Keratinocyte (primary cell): Measurements from ENCODE around the gene ABO. TPM values are rescaled to one million over a fixed set of nuclear protein-coding genes. Genes with fewer than 3 reads are reported as not detected.
"Not testable (repeated sequence)": the region's sequence is repeated elsewhere in the genome, so short reads cannot be mapped to it uniquely, and the experiment has no call there.

Experiments used
- DNase-seq: peaks from one replicate; pipeline ENCODE4 v3.0.0-alpha.2; 2011; ENCODE audit warnings: low read depth, missing footprints, low spot score
- FAIRE-seq: peaks from 2 replicates; lab custom pipeline; 2011; peaks lifted over from hg19 to GRCh38; lab: Jason Lieb, UNC
- H2AFZ ChIP-seq: 2 replicates; pipeline ENCODE4 v1.6.0; 2012; ENCODE audit warnings: low read length, control low read depth, inconsistent platforms; ENCODE audit not compliant: control insufficient read depth
- H3K27ac ChIP-seq: 2 replicates; pipeline ENCODE4 v1.5.1; 2011; ENCODE audit warnings: low read length; ENCODE audit not compliant: control insufficient read depth, insufficient read depth
- H3K27me3 ChIP-seq: 3 replicates; pipeline ENCODE4 v1.6.0; 2011; ENCODE audit warnings: low read length; ENCODE audit not compliant: control insufficient read depth, insufficient read depth; ENCODE audit errors: extremely low read depth
- H3K36me3 ChIP-seq, 2 experiments: 2 replicates in 1 of 2; 3 replicates in 1 of 2; pipeline ENCODE4 v1.5.1; 2011; ENCODE audit warnings: low read length in 2 of 2, mild to moderate bottlenecking in 1 of 2; ENCODE audit not compliant: control insufficient read depth in 2 of 2, insufficient read depth in 2 of 2; ENCODE audit errors: extremely low read depth in 1 of 2
- H3K4me1 ChIP-seq: 3 replicates; pipeline ENCODE4 v1.5.1; 2011; ENCODE audit warnings: low read length; ENCODE audit not compliant: control insufficient read depth, insufficient read depth; ENCODE audit errors: extremely low read depth
- H3K4me2 ChIP-seq: 3 replicates; pipeline ENCODE4 v1.6.0; 2011; ENCODE audit warnings: low read depth, low read length; ENCODE audit not compliant: control insufficient read depth, insufficient read depth; ENCODE audit errors: extremely low read depth
- H3K4me3 ChIP-seq, 3 experiments: fragments of 200-600 bp in 1 of 3; sonication (generic) in 1 of 3; 2 replicates in 2 of 3; 3 replicates in 1 of 3; pipeline ENCODE4 v1.5.1; 2011 to 2016; ENCODE audit warnings: low read length in 3 of 3, mild to moderate bottlenecking in 3 of 3, control low read depth in 2 of 3, inconsistent platforms in 1 of 3, low read depth in 1 of 3, mixed read lengths in 1 of 3, mixed run types in 1 of 3, moderate library complexity in 1 of 3; ENCODE audit not compliant: control insufficient read depth in 2 of 3, insufficient read depth in 2 of 3; ENCODE audit errors: extremely low read depth in 1 of 3
- H3K79me2 ChIP-seq: 2 replicates; pipeline ENCODE4 v1.6.0; 2012; ENCODE audit warnings: low read length; ENCODE audit not compliant: control insufficient read depth, insufficient read depth
- H3K9ac ChIP-seq: 3 replicates; pipeline ENCODE4 v1.6.0; 2011; ENCODE audit warnings: low read length; ENCODE audit not compliant: control insufficient read depth, insufficient read depth; ENCODE audit errors: extremely low read depth
- H3K9me1 ChIP-seq: 3 replicates; pipeline ENCODE4 v1.6.0; 2011; ENCODE audit warnings: low read length; ENCODE audit not compliant: control insufficient read depth, insufficient read depth; ENCODE audit errors: extremely low read depth
- H3K9me3 ChIP-seq: 2 replicates; pipeline ENCODE4 v1.5.1; 2012; ENCODE audit warnings: low read depth, low read length; ENCODE audit not compliant: control insufficient read depth
- H4K20me1 ChIP-seq: 3 replicates; pipeline ENCODE4 v1.6.0; 2011; ENCODE audit warnings: low read length; ENCODE audit not compliant: control insufficient read depth, insufficient read depth; ENCODE audit errors: extremely low read depth
- EZH2 ChIP-seq: IDR thresholded peaks from one replicate; pipeline ENCODE4 v1.6.1; 2012; ENCODE audit warnings: inconsistent platforms, mild to moderate bottlenecking, low read length, moderate library complexity
- dilution Hi-C: fragments of 300-500 bp; cut with MboI; formaldehyde crosslinking; loops from one replicate; pipeline ENCODE4 v1.7.0; 2020; ENCODE audit warnings: low sequenced_read_pairs; ENCODE audit not compliant: extremely low pct_ligation_motif_present
- polyA plus RNA-seq, 5 experiments: library from polyadenylated mRNA; depleted of rRNA in 3 of 5; stranded (reverse) in 3 of 5; stranded (forward) in 1 of 5; unstranded in 1 of 5; fragments of >200 nt; gene quantifications; 1 replicate in 1 of 5; 2 replicates in 3 of 5; 3 replicates in 1 of 5; pipeline versions ENCODE4 v1.2.1 to v1.2.3, GENCODE V29; 2011 to 2012; ENCODE audit warnings: missing spikeins in 2 of 5, low read depth in 1 of 5, low replicate concordance in 1 of 5
- TF ChIP-seq, protein P1 (sequence below), 3 experiments: IDR thresholded peaks in 1 of 3; conservative IDR thresholded peaks in 1 of 3; optimal IDR thresholded peaks in 1 of 3; 2 replicates in 2 of 3; 3 replicates in 1 of 3; pipeline versions ENCODE3 to v1.5.1; 2011; ENCODE audit warnings: low read length in 3 of 3, mild to moderate bottlenecking in 3 of 3, moderate library complexity in 2 of 3, control low read depth in 1 of 3, inconsistent platforms in 1 of 3; ENCODE audit not compliant: insufficient read depth in 2 of 3; ENCODE audit errors: extremely low read depth in 1 of 3

Gene ABO
- polyA plus RNA-seq, 1 donor (not counting 4 experiments of a cell fraction or from before 2014, with no cell fraction given) = not detected

DNA sequence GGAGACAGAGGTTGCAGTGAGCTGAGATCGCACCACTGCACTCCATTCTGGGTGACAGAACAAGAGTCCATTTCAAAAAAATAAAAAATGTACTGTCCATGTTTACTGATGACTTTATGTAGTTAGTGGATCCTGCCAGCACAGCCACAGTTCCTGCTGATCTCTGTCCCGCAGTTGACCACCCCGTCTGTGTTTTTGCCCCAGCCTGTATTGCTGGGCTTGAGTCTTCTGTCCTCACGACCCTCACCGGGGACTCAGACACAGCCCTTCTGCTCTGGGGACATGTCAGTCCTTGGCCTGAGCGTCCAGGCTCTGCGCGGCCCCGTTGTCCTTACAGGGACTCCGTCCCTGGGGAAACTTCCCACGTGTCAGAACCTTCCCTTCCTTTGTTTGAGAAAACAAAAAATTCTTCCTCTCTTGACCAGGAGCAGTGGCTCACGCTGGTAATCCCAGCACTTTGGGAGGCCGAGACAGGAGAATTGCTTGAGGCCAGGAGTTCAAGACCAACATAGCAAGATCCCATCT lies 46.5 kb upstream of the ABO start:
- dilution Hi-C loops = no loop called here
- FAIRE-seq = no peak
- Histone ChIP-seq H3K4me2 (no peak overlapping the region), H3K27me3 (peaks cover 8% of the 10 kb centered on the region), H3K4me1 (no peaks in the 10 kb centered on the region), H2AFZ (no peak overlapping the region), H3K36me3 (no peaks in the 10 kb centered on the region), H3K9me1 (no peaks in the 10 kb centered on the region), H3K4me3 (no peak overlapping the region), H3K27ac (no peak overlapping the region), H3K79me2 (no peaks in the 10 kb centered on the region), H4K20me1 (no peaks in the 10 kb centered on the region), H3K9me3 (no peaks in the 10 kb centered on the region), H3K9ac (no peak overlapping the region)
- DNase-seq = no peak
- TF ChIP-seq, protein P1, sequence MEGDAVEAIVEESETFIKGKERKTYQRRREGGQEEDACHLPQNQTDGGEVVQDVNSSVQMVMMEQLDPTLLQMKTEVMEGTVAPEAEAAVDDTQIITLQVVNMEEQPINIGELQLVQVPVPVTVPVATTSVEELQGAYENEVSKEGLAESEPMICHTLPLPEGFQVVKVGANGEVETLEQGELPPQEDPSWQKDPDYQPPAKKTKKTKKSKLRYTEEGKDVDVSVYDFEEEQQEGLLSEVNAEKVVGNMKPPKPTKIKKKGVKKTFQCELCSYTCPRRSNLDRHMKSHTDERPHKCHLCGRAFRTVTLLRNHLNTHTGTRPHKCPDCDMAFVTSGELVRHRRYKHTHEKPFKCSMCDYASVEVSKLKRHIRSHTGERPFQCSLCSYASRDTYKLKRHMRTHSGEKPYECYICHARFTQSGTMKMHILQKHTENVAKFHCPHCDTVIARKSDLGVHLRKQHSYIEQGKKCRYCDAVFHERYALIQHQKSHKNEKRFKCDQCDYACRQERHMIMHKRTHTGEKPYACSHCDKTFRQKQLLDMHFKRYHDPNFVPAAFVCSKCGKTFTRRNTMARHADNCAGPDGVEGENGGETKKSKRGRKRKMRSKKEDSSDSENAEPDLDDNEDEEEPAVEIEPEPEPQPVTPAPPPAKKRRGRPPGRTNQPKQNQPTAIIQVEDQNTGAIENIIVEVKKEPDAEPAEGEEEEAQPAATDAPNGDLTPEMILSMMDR (optimal IDR thresholded peaks at IDR 0.05 in 1 of 3, IDR thresholded peaks at IDR 0.05 in 1 of 3, conservative IDR thresholded peaks at IDR 0.05 in 1 of 3; ENCODE audit: extremely low read depth in 1 of 3, insufficient read depth in 2 of 3, low read length in 3 of 3) = no peak
- TF ChIP-seq EZH2 = no peak

DNA sequence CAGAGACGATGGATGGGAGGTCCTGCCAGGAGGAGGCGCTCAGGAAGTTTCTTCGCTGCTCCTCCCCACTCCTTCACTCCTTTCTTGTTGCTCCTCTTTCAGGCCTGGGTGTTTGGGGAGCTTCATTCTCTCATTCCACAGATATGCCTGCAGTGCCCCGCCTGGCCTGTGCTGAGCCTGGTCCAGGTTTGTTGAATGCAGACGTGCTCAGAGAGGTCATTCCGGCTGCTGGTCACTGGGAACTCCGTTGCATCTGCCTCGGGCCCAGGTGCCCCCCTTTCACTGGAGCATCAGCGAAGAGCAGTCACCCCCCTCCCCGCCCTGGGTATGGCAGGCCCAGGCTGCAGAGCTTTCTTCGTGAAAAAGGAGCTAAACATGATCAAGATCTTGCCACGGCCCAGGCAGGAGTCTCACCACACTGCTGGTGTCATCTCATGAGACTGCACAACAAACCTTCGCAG lies 45.5 kb upstream of the ABO start:
- Histone ChIP-seq H4K20me1 (no peaks in the 10 kb centered on the region), H2AFZ (no peak overlapping the region), H3K9me3 (no peaks in the 10 kb centered on the region), H3K79me2 (no peaks in the 10 kb centered on the region), H3K27me3 (peaks cover 8% of the 10 kb centered on the region), H3K27ac (no peak overlapping the region), H3K4me2 (no peak overlapping the region), H3K4me1 (no peaks in the 10 kb centered on the region), H3K4me3 (no peak overlapping the region), H3K9ac (no peak overlapping the region), H3K9me1 (no peaks in the 10 kb centered on the region), H3K36me3 (no peaks in the 10 kb centered on the region)
- dilution Hi-C loops = no loop called here
- TF ChIP-seq, protein P1 (optimal IDR thresholded peaks at IDR 0.05 in 1 of 3, IDR thresholded peaks at IDR 0.05 in 1 of 3, conservative IDR thresholded peaks at IDR 0.05 in 1 of 3; ENCODE audit: extremely low read depth in 1 of 3, insufficient read depth in 2 of 3, low read length in 3 of 3) = no peak
- no peak for TF ChIP-seq EZH2
- FAIRE-seq = no peak
- no peak for DNase-seq

DNA sequence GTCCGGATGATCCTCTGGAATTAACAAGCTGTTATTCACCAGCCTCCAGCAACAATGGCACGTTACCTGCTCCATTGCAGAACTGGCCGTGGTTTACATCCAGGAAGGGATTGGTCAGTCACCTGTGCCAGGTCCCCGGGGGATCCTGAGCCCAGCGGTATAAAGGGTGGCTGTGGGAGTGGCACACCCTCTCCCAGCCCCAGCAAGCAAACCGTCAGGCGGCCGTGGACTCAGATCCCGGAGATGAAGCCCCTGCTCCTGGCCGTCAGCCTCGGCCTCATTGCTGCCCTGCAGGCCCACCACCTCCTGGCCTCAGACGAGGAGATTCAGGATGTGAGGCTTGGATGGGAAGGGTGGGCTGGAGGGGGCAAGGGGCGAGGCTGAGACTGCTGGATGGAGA lies 42.5 kb upstream of the ABO start:
- DNase-seq, FAIRE-seq, H2AFZ ChIP-seq, H3K9me3 ChIP-seq, H3K9ac ChIP-seq, H3K27ac ChIP-seq, H3K36me3 ChIP-seq, H4K20me1 ChIP-seq, H3K4me3 ChIP-seq, dilution Hi-C loops, H3K4me1 ChIP-seq, H3K79me2 ChIP-seq, H3K27me3 ChIP-seq, H3K4me2 ChIP-seq, H3K9me1 ChIP-seq: not testable (repeated sequence)
